Astrocyte of the cerebellum (primary cell): ENCODE results near the gene TIE1.

Experiments used
- DNase-seq: peaks from one replicate; pipeline ENCODE4 v3.0.0-alpha.2; 2011; ENCODE audit warnings: low read depth
- H3K4me3 ChIP-seq: 2 replicates; pipeline ENCODE4 v1.5.1; 2011; ENCODE audit warnings: mild to moderate bottlenecking, low read depth, low read length, moderate library complexity
- CTCF ChIP-seq: IDR thresholded peaks from 2 replicates; pipeline ENCODE4 v1.5.1; 2012; ENCODE audit warnings: low read length, low read depth, moderate library complexity, mild to moderate bottlenecking; ENCODE audit errors: missing control alignments
- in situ Hi-C: cut with HindIII; loops from 2 replicates; pipeline ENCODE4 v1.10.0; 2017; ENCODE audit warnings: low sequenced_read_pairs

The TIE1 gene

GRCh38 chr1:43269627-43270375 lies 31.0 kb upstream of the TIE1 start, which contains the start of gene TMEM125:
TSS of gene TMEM125 (plus strand) at chr1:43269983. CDS start at chr1:43272723, 2,740 bp downstream.
- no peak within 1 kb of the TSS for H3K4me3 ChIP-seq
- DNase-seq = no peak
- no peak for TF ChIP-seq CTCF
- in situ Hi-C loops = no loop called here

GRCh38 chr1:43270421-43271095 lies 30.2 kb upstream of the TIE1 start:
- TF ChIP-seq CTCF = no peak
- in situ Hi-C loops = no loop called here
- no peak for DNase-seq
- no peak overlapping the region for H3K4me3 ChIP-seq

GRCh38 chr1:43271186-43272118 lies 29.3 kb upstream of the TIE1 start:
- DNase-seq = no peak
- in situ Hi-C loops = no loop called here
- H3K4me3 ChIP-seq = no peak overlapping the region
- TF ChIP-seq CTCF = no peak

- no peak for TF ChIP-seq CTCF
- no peak for DNase-seq
- no peak overlapping the region for H3K4me3 ChIP-seq
- in situ Hi-C loops = no loop called here
Measured at GRCh38 chr1:43272161-43272560, 28.6 kb upstream of the TIE1 start.

- no peak for TF ChIP-seq CTCF
- in situ Hi-C loops = no loop called here
- DNase-seq = no peak
- H3K4me3 ChIP-seq = no peak overlapping the region
Measured at GRCh38 chr1:43272576-43273571, 27.9 kb upstream of the TIE1 start.
